ENCODE results near the gene ST6GALNAC6.
A peak's percentile ranks its signal among the peaks of the same experiment; 100 is the strongest.

ST6GALNAC6 gene

GRCh38 chr9:127869310-127870152 lies 29.9 kb downstream of the ST6GALNAC6 start:
- in situ Hi-C loops (cut with HindIII; ENCODE audit: low pct_unique_long_range_greater_than_20kb, low sequenced_read_pairs): no loop called here
- DNase-seq (ENCODE audit: low read depth in 1 of 2, low spot score in 1 of 2): peak; percentile 91 to 98
- no peak for TF ChIP-seq JUND (IDR thresholded peaks at IDR 0.05; ENCODE audit: low read depth)

- TF ChIP-seq JUND (IDR thresholded peaks at IDR 0.05; ENCODE audit: low read depth): no peak
- DNase-seq (ENCODE audit: low read depth in 1 of 2, low spot score in 1 of 2): no peak
- in situ Hi-C loops (cut with HindIII; ENCODE audit: low pct_unique_long_range_greater_than_20kb, low sequenced_read_pairs): no loop called here
Measured at GRCh38 chr9:127868278-127868902, 31.0 kb downstream of the ST6GALNAC6 start.

- TF ChIP-seq JUND (IDR thresholded peaks at IDR 0.05; ENCODE audit: low read depth): no peak
- in situ Hi-C loops (cut with HindIII; ENCODE audit: low pct_unique_long_range_greater_than_20kb, low sequenced_read_pairs): no loop called here
- no peak for DNase-seq (ENCODE audit: low read depth in 1 of 2, low spot score in 1 of 2)
Measured at GRCh38 chr9:127867356-127868277, 31.8 kb downstream of the ST6GALNAC6 start.

GRCh38 chr9:127866535-127866934 lies 32.9 kb downstream of the ST6GALNAC6 start:
- in situ Hi-C loops (cut with HindIII; ENCODE audit: low pct_unique_long_range_greater_than_20kb, low sequenced_read_pairs): no loop called here
- TF ChIP-seq JUND (IDR thresholded peaks at IDR 0.05; ENCODE audit: low read depth): no peak
- DNase-seq (ENCODE audit: low read depth in 1 of 2, low spot score in 1 of 2): no peak

GRCh38 chr9:127865645-127866464 lies 33.5 kb downstream of the ST6GALNAC6 start:
- TF ChIP-seq JUND (IDR thresholded peaks at IDR 0.05; ENCODE audit: low read depth): no peak
- in situ Hi-C loops (cut with HindIII; ENCODE audit: low pct_unique_long_range_greater_than_20kb, low sequenced_read_pairs): no loop called here
- no peak for DNase-seq (ENCODE audit: low read depth in 1 of 2, low spot score in 1 of 2)

- no peak for TF ChIP-seq JUND (IDR thresholded peaks at IDR 0.05; ENCODE audit: low read depth)
- in situ Hi-C loops (cut with HindIII; ENCODE audit: low pct_unique_long_range_greater_than_20kb, low sequenced_read_pairs): no loop called here
- DNase-seq (ENCODE audit: low read depth in 1 of 2, low spot score in 1 of 2): no peak
Measured at GRCh38 chr9:127863191-127863621, 36.2 kb downstream of the ST6GALNAC6 start.

GRCh38 chr9:127862075-127863011 lies 37.1 kb downstream of the ST6GALNAC6 start:
- no peak for DNase-seq (ENCODE audit: low read depth in 1 of 2, low spot score in 1 of 2)
- TF ChIP-seq JUND (IDR thresholded peaks at IDR 0.05; ENCODE audit: low read depth): no peak
- in situ Hi-C loops (cut with HindIII; ENCODE audit: low pct_unique_long_range_greater_than_20kb, low sequenced_read_pairs): no loop called here

GRCh38 chr9:127860779-127861178 lies 38.6 kb downstream of the ST6GALNAC6 start:
- in situ Hi-C loops (cut with HindIII; ENCODE audit: low pct_unique_long_range_greater_than_20kb, low sequenced_read_pairs): no loop called here
- TF ChIP-seq JUND (IDR thresholded peaks at IDR 0.05; ENCODE audit: low read depth): no peak
- DNase-seq (ENCODE audit: low read depth in 1 of 2, low spot score in 1 of 2): no peak

GRCh38 chr9:127860260-127860659 lies 39.1 kb downstream of the ST6GALNAC6 start:
- in situ Hi-C loops (cut with HindIII; ENCODE audit: low pct_unique_long_range_greater_than_20kb, low sequenced_read_pairs): no loop called here

GRCh38 chr9:127858041-127858512 lies 41.3 kb downstream of the ST6GALNAC6 start:
- TF ChIP-seq JUND (IDR thresholded peaks at IDR 0.05; ENCODE audit: low read depth): no peak
- in situ Hi-C loops (cut with HindIII; ENCODE audit: low pct_unique_long_range_greater_than_20kb, low sequenced_read_pairs): no loop called here
- no peak for DNase-seq (ENCODE audit: low read depth in 1 of 2, low spot score in 1 of 2)

More at GRCh38 chr9:127860260-127860659, 39.1 kb downstream of the ST6GALNAC6 start:
- TF ChIP-seq JUND (IDR thresholded peaks at IDR 0.05; ENCODE audit: low read depth): no peak
- DNase-seq (ENCODE audit: low read depth in 1 of 2, low spot score in 1 of 2): no peak

- no peak for TF ChIP-seq JUND (IDR thresholded peaks at IDR 0.05; ENCODE audit: low read depth)
- in situ Hi-C loops (cut with HindIII; ENCODE audit: low pct_unique_long_range_greater_than_20kb, low sequenced_read_pairs): no loop called here
- no peak for DNase-seq (ENCODE audit: low read depth in 1 of 2, low spot score in 1 of 2)
Measured at GRCh38 chr9:127857278-127857677, 42.1 kb downstream of the ST6GALNAC6 start.
